HG03159 (cell line): ENCODE measurements around the gene GCM1.
A peak's percentile ranks its signal among the peaks of the same experiment; 100 is the strongest.
"Not testable (repeated sequence)": the region's sequence is repeated elsewhere in the genome, so short reads cannot be mapped to it uniquely, and the experiment has no call there.

Experiments
- ATAC-seq: cut with Tn5 transposase; IDR thresholded peaks from one replicate; pipeline ENCODE4 v1.9.1; 2021; ENCODE audit warnings: mild to moderate bottlenecking, moderate library complexity; ENCODE audit not compliant: unreplicated experiment

Gene GCM1, protein sequence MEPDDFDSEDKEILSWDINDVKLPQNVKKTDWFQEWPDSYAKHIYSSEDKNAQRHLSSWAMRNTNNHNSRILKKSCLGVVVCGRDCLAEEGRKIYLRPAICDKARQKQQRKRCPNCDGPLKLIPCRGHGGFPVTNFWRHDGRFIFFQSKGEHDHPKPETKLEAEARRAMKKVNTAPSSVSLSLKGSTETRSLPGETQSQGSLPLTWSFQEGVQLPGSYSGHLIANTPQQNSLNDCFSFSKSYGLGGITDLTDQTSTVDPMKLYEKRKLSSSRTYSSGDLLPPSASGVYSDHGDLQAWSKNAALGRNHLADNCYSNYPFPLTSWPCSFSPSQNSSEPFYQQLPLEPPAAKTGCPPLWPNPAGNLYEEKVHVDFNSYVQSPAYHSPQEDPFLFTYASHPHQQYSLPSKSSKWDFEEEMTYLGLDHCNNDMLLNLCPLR

DNA sequence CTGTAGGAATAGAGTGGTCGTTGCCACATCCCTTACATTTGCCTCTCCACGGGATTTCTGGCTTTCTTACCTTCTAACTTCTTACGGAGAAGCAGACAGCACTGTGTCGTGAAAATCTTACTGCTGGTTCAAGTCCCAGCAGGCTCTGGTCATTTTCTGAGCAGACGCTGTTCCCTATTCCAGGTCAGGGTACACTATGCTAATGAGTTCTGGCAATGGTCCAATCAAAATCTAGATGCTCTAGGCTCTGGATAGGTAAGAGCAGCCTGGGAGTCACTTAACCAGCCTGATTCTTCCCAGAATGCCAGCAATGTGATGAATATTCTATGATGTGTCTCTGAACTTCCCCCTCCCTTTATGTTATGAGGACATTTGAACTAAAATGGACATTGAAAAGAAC lies at the start of gene GCM1:
GCM1 (minus strand) TSS at position 158 of the 400 bp plus-strand sequence. CDS start 3,209 bp downstream, outside the sequence.
- ATAC-seq: no peak

GRCh38 chr6:53197553-53197952 lies 48.9 kb upstream of the GCM1 start:
- ATAC-seq: no peak

DNA sequence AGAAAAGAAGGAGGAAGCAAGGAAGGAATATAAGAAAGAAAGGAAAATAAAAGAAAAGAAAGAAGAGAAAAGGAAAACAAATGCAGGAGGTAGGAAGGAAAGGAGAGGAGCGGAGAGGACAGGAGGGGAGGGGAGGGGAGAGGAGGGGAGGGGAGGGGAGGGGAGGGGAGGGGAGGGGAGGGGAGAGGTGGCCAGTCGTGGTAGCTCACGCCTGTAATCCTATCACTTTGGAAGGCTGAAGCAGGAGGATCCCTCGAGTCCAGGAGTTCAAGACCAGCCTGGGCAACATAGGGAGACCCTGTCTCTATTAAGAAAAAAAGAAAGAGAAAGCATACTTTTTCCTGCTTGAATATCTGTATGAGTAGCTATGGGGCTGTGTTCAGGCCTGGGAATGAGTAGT lies 46.4 kb upstream of the GCM1 start:
- ATAC-seq: no peak

DNA sequence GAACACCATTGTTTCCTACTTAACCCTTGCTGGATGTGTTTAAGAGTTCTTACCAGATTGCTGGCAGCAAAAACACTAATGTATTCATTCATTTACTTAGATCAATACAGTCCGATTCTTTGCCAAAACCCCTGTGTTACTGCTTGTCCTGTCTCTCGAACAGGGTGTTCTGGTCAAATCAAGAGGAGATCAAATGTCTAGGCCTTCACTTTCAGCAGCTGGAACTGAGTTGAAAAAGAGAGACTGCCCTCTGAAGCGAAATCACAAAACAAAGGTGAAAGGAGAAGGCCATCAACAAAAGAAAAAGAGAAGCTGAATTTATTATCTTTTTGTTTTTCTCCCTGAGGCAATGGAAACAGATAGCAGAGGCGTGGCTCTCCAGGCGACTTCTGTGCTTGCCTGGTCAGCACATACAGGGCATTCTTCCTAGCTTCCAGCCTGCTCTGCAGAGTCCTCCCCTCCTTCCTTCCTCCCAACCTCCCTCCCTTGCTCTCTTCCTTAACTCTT lies 44.1 kb upstream of the GCM1 start:
- no peak for ATAC-seq

GRCh38 chr6:53189554-53189953 lies 40.9 kb upstream of the GCM1 start:
- ATAC-seq: no peak

DNA sequence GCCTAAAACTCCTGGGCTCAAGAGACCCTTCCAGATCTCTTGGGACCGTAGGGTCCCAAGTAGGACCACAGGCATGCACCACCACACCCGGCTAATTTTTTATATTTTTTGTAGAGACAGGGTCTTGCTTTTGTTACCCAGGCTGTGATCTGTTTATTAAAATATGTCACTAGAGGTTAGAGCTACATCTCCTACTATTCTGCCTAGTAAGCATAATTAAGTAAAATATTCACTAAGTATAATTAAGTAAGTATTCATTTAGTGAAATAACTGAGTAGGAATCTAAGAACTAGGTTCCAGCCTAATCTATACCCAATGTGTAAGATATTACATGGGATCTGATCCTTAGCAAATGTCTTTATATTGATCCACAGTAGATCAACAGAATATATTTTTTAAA lies 40.2 kb upstream of the GCM1 start:
- ATAC-seq: peak; percentile 15

GRCh38 chr6:53180678-53181077 lies 32.0 kb upstream of the GCM1 start:
- ATAC-seq: no peak

GRCh38 chr6:53179961-53180651 lies 31.5 kb upstream of the GCM1 start:
- ATAC-seq: no peak

- ATAC-seq: no peak
Observed at GRCh38 chr6:53178837-53179432, 30.3 kb upstream of the GCM1 start.

DNA sequence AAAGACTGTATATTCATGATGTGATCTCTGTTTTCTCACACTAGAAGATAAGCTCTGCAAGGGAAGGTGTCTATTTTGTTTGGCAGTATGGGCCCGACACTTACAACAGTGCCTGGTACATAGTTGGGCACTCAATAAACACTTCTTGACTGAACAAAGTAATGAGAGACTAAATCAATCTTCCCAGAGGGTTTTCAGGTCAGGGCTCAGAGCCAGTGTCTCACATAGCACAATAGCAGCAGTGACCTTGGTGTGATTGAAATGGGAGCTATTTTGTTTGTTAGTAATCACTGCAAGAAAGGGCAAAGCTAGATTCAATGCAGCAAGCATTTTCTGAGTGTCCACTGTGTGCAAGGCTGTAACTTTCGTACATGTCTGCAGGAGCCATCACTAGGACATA lies 26.4 kb upstream of the GCM1 start:
- ATAC-seq: no peak

GRCh38 chr6:53172468-53172803 lies 23.8 kb upstream of the GCM1 start:
- no peak for ATAC-seq

- ATAC-seq: peak; percentile 90
Observed at GRCh38 chr6:53171605-53172467, 23.2 kb upstream of the GCM1 start.

- ATAC-seq: no peak
Observed at GRCh38 chr6:53168516-53169267, 20.1 kb upstream of the GCM1 start.

- ATAC-seq: no peak
Observed at GRCh38 chr6:53165293-53165692, 16.7 kb upstream of the GCM1 start.

DNA sequence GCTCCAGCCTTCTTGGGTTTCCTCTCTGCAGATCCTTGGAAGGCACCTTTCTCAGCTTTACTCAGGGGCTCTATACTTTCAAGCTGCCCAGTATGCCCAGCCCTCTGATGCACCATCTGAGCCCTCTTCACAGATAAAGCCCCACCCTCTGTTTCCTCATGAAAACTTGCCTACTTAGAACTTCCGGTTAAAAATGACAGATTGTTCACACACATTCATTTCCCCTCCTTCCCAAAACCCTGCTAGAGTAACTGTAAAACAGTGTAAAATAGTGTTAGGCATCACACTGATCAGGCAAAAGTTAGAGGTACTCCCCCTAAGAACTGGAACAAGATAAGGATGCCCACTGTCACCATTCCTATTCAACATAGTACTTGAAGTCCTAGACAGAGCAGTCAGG lies 14.0 kb upstream of the GCM1 start:
- ATAC-seq: no peak

GRCh38 chr6:53161481-53162009 lies 12.9 kb upstream of the GCM1 start:
- ATAC-seq: no peak

- no peak for ATAC-seq
Observed at GRCh38 chr6:53159558-53159957, 10.9 kb upstream of the GCM1 start.

DNA sequence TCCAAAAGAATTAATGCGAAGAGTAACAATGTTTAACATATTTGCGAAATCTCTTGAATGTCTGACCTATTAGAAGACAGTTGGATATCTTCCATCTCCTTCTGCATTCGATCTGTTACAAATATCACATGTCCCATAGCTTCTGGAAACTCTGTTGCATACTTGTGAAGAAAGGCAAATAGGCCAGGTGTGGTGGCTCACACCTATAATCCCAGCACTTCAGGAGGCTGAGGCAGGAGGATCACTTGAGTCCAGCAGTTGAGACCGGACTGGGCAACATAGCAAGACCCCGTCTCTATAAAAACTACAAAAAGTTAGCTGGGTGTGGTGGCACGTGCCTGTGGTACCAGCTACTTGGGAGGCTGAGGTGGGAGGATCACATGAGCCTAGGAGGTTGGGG lies 9.4 kb upstream of the GCM1 start:
- not testable (repeated sequence) for ATAC-seq

DNA sequence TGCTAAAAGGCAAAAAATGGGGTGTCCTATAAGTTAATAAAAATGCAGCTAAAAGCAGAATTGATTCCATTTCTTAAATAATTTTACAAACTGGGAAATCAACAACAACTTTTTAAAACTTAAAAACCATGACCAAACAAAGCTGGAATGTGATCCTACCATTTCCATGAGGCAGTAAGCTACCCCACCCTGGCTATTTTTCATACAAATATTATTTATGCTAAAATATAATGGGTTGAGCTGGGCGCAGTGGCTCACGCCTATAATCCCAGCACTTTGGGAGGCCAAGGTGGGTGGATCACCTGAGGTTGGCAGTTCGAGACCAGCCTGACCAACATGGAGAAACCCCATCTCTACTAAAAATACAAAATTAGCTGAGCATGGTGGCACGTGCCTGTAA lies 6.6 kb upstream of the GCM1 start:
- ATAC-seq: not testable (repeated sequence)

GRCh38 chr6:53154794-53155193 lies 6.2 kb upstream of the GCM1 start:
- ATAC-seq: no peak
